H9 (cell line): ENCODE results near the gene STMN1. TPM values are rescaled to one million over a fixed set of nuclear protein-coding genes. Genes with fewer than 3 reads are reported as not detected.
A peak's percentile ranks its signal among the peaks of the same experiment; 100 is the strongest.

Source experiments
- DNase-seq: peaks from one replicate; pipeline ENCODE4 v3.0.0-alpha.2; 2017
- H2AFZ ChIP-seq: one replicate; pipeline ENCODE4 v1.6.1; 2013; ENCODE audit warnings: mild to moderate bottlenecking, low read length, control low read depth, moderate library complexity
- H2AK5ac ChIP-seq: 2 replicates; pipeline ENCODE4 v1.6.1; 2013; ENCODE audit warnings: low read length, control low read depth, mixed read lengths; ENCODE audit not compliant: insufficient read length
- H2BK120ac ChIP-seq: one replicate; pipeline ENCODE4 v1.6.1; 2013; ENCODE audit warnings: low read depth, mild to moderate bottlenecking, low read length, control low read depth, inconsistent platforms; ENCODE audit not compliant: poor library complexity, severe bottlenecking
- H2BK12ac ChIP-seq: 2 replicates; pipeline ENCODE4 v1.6.1; 2013; ENCODE audit warnings: low read length, control low read depth, mixed read lengths, low read depth; ENCODE audit not compliant: insufficient read length
- H2BK15ac ChIP-seq: 2 replicates; pipeline ENCODE4 v1.6.1; 2013; ENCODE audit warnings: low read depth, low read length, control low read depth
- H2BK20ac ChIP-seq: one replicate; pipeline ENCODE4 v1.6.1; 2013; ENCODE audit warnings: low read depth, mild to moderate bottlenecking, low read length, control low read depth, inconsistent platforms; ENCODE audit not compliant: poor library complexity, severe bottlenecking
- H2BK5ac ChIP-seq: 2 replicates; pipeline ENCODE4 v1.6.1; 2013; ENCODE audit warnings: low read length, control low read depth, mixed read lengths; ENCODE audit not compliant: insufficient read length
- H3K14ac ChIP-seq: 2 replicates; pipeline ENCODE4 v1.6.1; 2013; ENCODE audit warnings: low read length, control low read depth; ENCODE audit not compliant: insufficient read depth
- H3K18ac ChIP-seq: 2 replicates; pipeline ENCODE4 v1.6.1; 2013; ENCODE audit warnings: low read depth, mild to moderate bottlenecking, mixed read lengths, low read length, control low read depth; ENCODE audit not compliant: insufficient read length
- H3K23ac ChIP-seq: 2 replicates; pipeline ENCODE4 v1.6.1; 2013; ENCODE audit warnings: low read length, control low read depth, mixed read lengths, low read depth; ENCODE audit not compliant: insufficient read length
- H3K23me2 ChIP-seq: 2 replicates; pipeline ENCODE4 v1.6.1; 2013; ENCODE audit warnings: low read depth, mild to moderate bottlenecking, mixed read lengths, low read length, control low read depth; ENCODE audit not compliant: insufficient read length, poor library complexity, severe bottlenecking
- H3K27ac ChIP-seq: 2 replicates; pipeline ENCODE4 v1.5.1; 2013; ENCODE audit warnings: low read length, control low read depth, mixed read lengths, low read depth; ENCODE audit not compliant: insufficient read length
- H3K27me3 ChIP-seq: 2 replicates; pipeline ENCODE4 v1.6.1; 2013; ENCODE audit warnings: low read length, control low read depth, inconsistent platforms; ENCODE audit not compliant: insufficient read depth
- H3K4ac ChIP-seq: 2 replicates; pipeline ENCODE4 v1.6.1; 2013; ENCODE audit warnings: low read depth, mild to moderate bottlenecking, control low read depth, inconsistent platforms, low read length, moderate library complexity
- H3K4me1 ChIP-seq: 2 replicates; pipeline ENCODE4 v1.6.1; 2013; ENCODE audit warnings: low read length, control low read depth, inconsistent platforms; ENCODE audit not compliant: insufficient read depth
- H3K4me2 ChIP-seq: 2 replicates; pipeline ENCODE4 v1.6.1; 2013; ENCODE audit warnings: low read length, control low read depth, mixed read lengths; ENCODE audit not compliant: insufficient read length, insufficient read depth
- H3K56ac ChIP-seq: 2 replicates; pipeline ENCODE4 v1.6.1; 2013; ENCODE audit warnings: low read depth, mild to moderate bottlenecking, mixed read lengths, low read length, control low read depth; ENCODE audit not compliant: insufficient read length
- H3K79me1 ChIP-seq: 2 replicates; pipeline ENCODE4 v1.6.1; 2013; ENCODE audit warnings: low read depth, mild to moderate bottlenecking, moderate library complexity, low read length, control low read depth, inconsistent platforms; ENCODE audit not compliant: insufficient read depth, poor library complexity, severe bottlenecking
- H3K79me2 ChIP-seq: 2 replicates; pipeline ENCODE4 v1.6.1; 2013; ENCODE audit warnings: low read length, control low read depth, inconsistent platforms; ENCODE audit not compliant: insufficient read depth
- H3K9ac ChIP-seq: 2 replicates; pipeline ENCODE4 v1.6.1; 2013; ENCODE audit warnings: low read length, control low read depth, mixed read lengths; ENCODE audit not compliant: insufficient read length; ENCODE audit errors: extremely low read depth
- H3K9me3 ChIP-seq: one replicate; pipeline ENCODE4 v1.6.1; 2013; ENCODE audit warnings: low read depth, low read length, inconsistent platforms; ENCODE audit not compliant: control insufficient read depth
- H3T11ph ChIP-seq: one replicate; pipeline ENCODE4 v1.6.1; 2013; ENCODE audit warnings: mild to moderate bottlenecking, low read length, control low read depth, inconsistent platforms
- H4K20me1 ChIP-seq: one replicate; pipeline ENCODE4 v1.6.1; 2013; ENCODE audit not compliant: control insufficient read depth, insufficient read length, insufficient read depth
- H4K5ac ChIP-seq: 2 replicates; pipeline ENCODE4 v1.6.1; 2013; ENCODE audit warnings: low read depth, mild to moderate bottlenecking, mixed read lengths, low read length, control low read depth; ENCODE audit not compliant: insufficient read length
- H4K8ac ChIP-seq: replicated peaks from 2 replicates; pipeline ENCODE4 v1.6.1; 2013; ENCODE audit warnings: low read length, control low read depth, mixed read lengths, low read depth; ENCODE audit not compliant: insufficient read length
- H4K91ac ChIP-seq: 2 replicates; pipeline ENCODE4 v1.6.1; 2013; ENCODE audit warnings: low read depth, mild to moderate bottlenecking, moderate library complexity, mixed read lengths, low read length, control low read depth; ENCODE audit not compliant: insufficient read length
- H3K27ac Mint-ChIP-seq, 3 experiments: 2 replicates in 2 of 3; 3 replicates in 1 of 3; pipeline ENCODE4 v1.8.0; 2020 to 2021; ENCODE audit warnings: mixed read lengths in 3 of 3, mild to moderate bottlenecking in 1 of 3, moderate library complexity in 1 of 3
- H3K27me3 Mint-ChIP-seq: 2 replicates; pipeline ENCODE4 v1.8.0; 2021; ENCODE audit warnings: low read depth, mild to moderate bottlenecking, moderate library complexity, mixed read lengths
- H3K36me3 Mint-ChIP-seq, 3 experiments: 2 replicates in 2 of 3; 3 replicates in 1 of 3; pipeline ENCODE4 v1.8.0; 2020 to 2021; ENCODE audit warnings: low read depth in 3 of 3, mixed read lengths in 3 of 3; ENCODE audit not compliant: insufficient read depth in 1 of 3
- H3K4me1 Mint-ChIP-seq, 2 experiments: 2 replicates each; pipeline ENCODE4 v1.8.0; 2020; ENCODE audit warnings: mixed read lengths in 2 of 2
- H3K4me3 Mint-ChIP-seq, 2 experiments: 2 replicates in 1 of 2; 3 replicates in 1 of 2; pipeline ENCODE4 v1.8.0; 2020 to 2021; ENCODE audit warnings: mild to moderate bottlenecking in 2 of 2, mixed read lengths in 2 of 2, moderate library complexity in 1 of 2
- H3K9me3 Mint-ChIP-seq, 2 experiments: 2 replicates in 1 of 2; 3 replicates in 1 of 2; pipeline ENCODE4 v1.8.0; 2020; ENCODE audit warnings: mild to moderate bottlenecking in 2 of 2, mixed read lengths in 2 of 2, moderate library complexity in 1 of 2
- CTCF ChIP-seq: fragments of 200-600 bp; sonication (generic); conservative IDR thresholded peaks from 3 replicates; pipeline ENCODE4 v1.8.0; 2021; ENCODE audit warnings: antibody characterized with exemption, mild to moderate bottlenecking
- WGBS: extraction: QIAGEN DNeasy Blood & Tissue Kit; methylation state at CpG from one replicate; pipeline ENCODE4 v1.1.7; 2013; ENCODE audit warnings: missing lambda C conversion rate, low lambda C conversion rate, mixed read lengths; ENCODE audit not compliant: insufficient read length; ENCODE audit errors: extremely low coverage; 5-methylcytosine and 5-hydroxymethylcytosine counted together
- total RNA-seq: library from RNA; stranded (reverse); gene quantifications from 2 replicates; pipeline ENCODE4 v1.2.1, GENCODE V29; 2021

The STMN1 gene
- total RNA-seq, 1 experiment from 2014 or later, result 500 TPM

- H2BK120ac ChIP-seq, result no peak overlapping the region
- no peak overlapping the region for H2BK20ac ChIP-seq
- no peak overlapping the region for H4K5ac ChIP-seq
- Mint-ChIP-seq H3K27ac (peak overlapping the region in 1 of 3 experiments; percentile 80; a peak in 2 of 7 replicates), H3K4me3 (peak overlapping the region in 1 of 2 experiments; percentile 57; a peak in 3 of 5 replicates), H3K27me3 (no peaks in the 10 kb centered on the region), H3K9me3 (no peaks in the 10 kb centered on the region), H3K4me1 (peaks cover 40 to 48% of the 10 kb centered on the region in 2 experiments), H3K36me3 (peaks cover 17 to 27% (median 21%) of the 10 kb centered on the region in 3 experiments)
- H3K79me1 ChIP-seq, result no peaks in the 10 kb centered on the region
- no peak overlapping the region for H3K4ac ChIP-seq
- no peak overlapping the region for H3K14ac ChIP-seq
- H4K8ac ChIP-seq, result no peak overlapping the region
- no peak overlapping the region for H3K9ac ChIP-seq
- no peak overlapping the region for H3K27ac ChIP-seq
- no peak overlapping the region for H3K23ac ChIP-seq
- H2BK5ac ChIP-seq, result no peak overlapping the region
- peak; percentile 99 for TF ChIP-seq CTCF
- WGBS, result no CpG with 5 or more reads among the region's 12 CpGs
- H3K9me3 ChIP-seq, result no peaks in the 10 kb centered on the region
- no peak overlapping the region for H3T11ph ChIP-seq
- no peak overlapping the region for H3K56ac ChIP-seq
- no peaks in the 10 kb centered on the region; the same call in 1 of the 2 replicates for H3K4me1 ChIP-seq
- H4K20me1 ChIP-seq, result no peaks in the 10 kb centered on the region
- H3K79me2 ChIP-seq, result no peaks in the 10 kb centered on the region
- no peak overlapping the region for H2AFZ ChIP-seq
- H2BK12ac ChIP-seq, result no peak overlapping the region
- H2BK15ac ChIP-seq, result no peak overlapping the region
- H4K91ac ChIP-seq, result no peak overlapping the region
- no peak overlapping the region for H2AK5ac ChIP-seq
- no peak overlapping the region for H3K4me2 ChIP-seq
- H3K18ac ChIP-seq, result no peak overlapping the region
- H3K23me2 ChIP-seq, result no peaks in the 10 kb centered on the region
- DNase-seq, result peak; percentile 92
- H3K27me3 ChIP-seq, result no peaks in the 10 kb centered on the region
Observed at GRCh38 chr1:25895365-25895990, 10.7 kb downstream of the STMN1 start.
